NCI-H128 (cell line): ENCODE data around the gene ADO.
"Not testable (repeated sequence)": the region's sequence is repeated elsewhere in the genome, so short reads cannot be mapped to it uniquely, and the experiment has no call there.

Experiments
- DNase-seq: peaks from one replicate; lab custom pipeline; 2025; ENCODE audit not compliant: unreplicated experiment; lab: John Stamatoyannopoulos, UW

ADO gene

GRCh38 chr10:62804356-62805230 lies at the start of gene ADO:
Gene ADO (plus strand): TSS chr10:62804720. CDS start chr10:62805060, 340 bp downstream.
- DNase-seq, result peak; percentile 64

- no peak for DNase-seq
Observed at GRCh38 chr10:62754963-62755362, 49.6 kb upstream of the ADO start.

- DNase-seq, result no peak
Observed at GRCh38 chr10:62755662-62756653, 48.6 kb upstream of the ADO start.

GRCh38 chr10:62759599-62760175 lies 44.8 kb upstream of the ADO start:
- DNase-seq, result no peak

- no peak for DNase-seq
Observed at GRCh38 chr10:62760401-62760800, 44.1 kb upstream of the ADO start.

GRCh38 chr10:62761115-62761514 lies 43.4 kb upstream of the ADO start:
- DNase-seq, result no peak

- no peak for DNase-seq
Observed at GRCh38 chr10:62763155-62763554, 41.4 kb upstream of the ADO start.

GRCh38 chr10:62764011-62764410 lies 40.5 kb upstream of the ADO start:
- no peak for DNase-seq

GRCh38 chr10:62765726-62766125 lies 38.8 kb upstream of the ADO start:
- no peak for DNase-seq

- no peak for DNase-seq
Observed at GRCh38 chr10:62766386-62766785, 38.1 kb upstream of the ADO start.

- DNase-seq, result no peak
Observed at GRCh38 chr10:62769574-62770242, 34.8 kb upstream of the ADO start.

GRCh38 chr10:62772186-62772974 lies 32.1 kb upstream of the ADO start:
- DNase-seq, result no peak

GRCh38 chr10:62778125-62778524 lies 26.4 kb upstream of the ADO start:
- DNase-seq, result no peak

GRCh38 chr10:62779487-62780248 lies 24.9 kb upstream of the ADO start:
- DNase-seq, result no peak

GRCh38 chr10:62784537-62784936 lies 20.0 kb upstream of the ADO start:
- not testable (repeated sequence) for DNase-seq

- not testable (repeated sequence) for DNase-seq
Observed at GRCh38 chr10:62788285-62788684, 16.2 kb upstream of the ADO start.

- DNase-seq, result no peak
Observed at GRCh38 chr10:62788861-62789467, 15.6 kb upstream of the ADO start.

GRCh38 chr10:62790019-62790555 lies 14.4 kb upstream of the ADO start:
- DNase-seq, result no peak

GRCh38 chr10:62790571-62790970 lies 13.9 kb upstream of the ADO start:
- no peak for DNase-seq
